Measurements from ENCODE around the gene SNX7.

Gene SNX7

GRCh38 chr1:98706173-98706843 is 44.8 kb downstream of the SNX7 start:
- no peak overlapping the region for H2BK15ac ChIP-seq (ENCODE audit: low read depth, poor library complexity, severe bottlenecking)
- no peaks in the 10 kb centered on the region for H3K4me1 ChIP-seq (ENCODE audit: control insufficient read depth, insufficient read depth, low read depth, low read length)
- H2BK12ac ChIP-seq (ENCODE audit: low read length in 2 of 2), result no peak overlapping the region
- H2BK5ac ChIP-seq (ENCODE audit: low read depth, low read length, poor library complexity, severe bottlenecking), result no peak overlapping the region
- H3K4me3 ChIP-seq (ENCODE audit: insufficient read depth in 1 of 2, low read depth in 1 of 2, low read length in 2 of 2), result no peak overlapping the region
- no peak overlapping the region for H3K27ac ChIP-seq (ENCODE audit: low read length, poor library complexity, severe bottlenecking)
- no peak overlapping the region for H4K91ac ChIP-seq (ENCODE audit: low read length)
- H2BK120ac ChIP-seq (ENCODE audit: low read depth, low read length), result no peak overlapping the region
- no peaks in the 10 kb centered on the region for H3K9me3 ChIP-seq (ENCODE audit: control insufficient read depth, low read length)
- H3K36me3 ChIP-seq (ENCODE audit: control insufficient read depth in 1 of 2, insufficient read depth in 2 of 2, low read depth in 1 of 2, low read length in 2 of 2), result peaks cover 0 to 36% of the 10 kb centered on the region in 2 experiments
- H3K4me2 ChIP-seq (ENCODE audit: low read length, poor library complexity, severe bottlenecking), result no peak overlapping the region
- no peak overlapping the region for H3K23ac ChIP-seq (ENCODE audit: low read length in 2 of 2)
- H3K27me3 ChIP-seq (ENCODE audit: control insufficient read depth in 1 of 2, insufficient read depth in 1 of 2, low read length in 2 of 2), result no peaks in the 10 kb centered on the region
- no peak overlapping the region for H3K14ac ChIP-seq (ENCODE audit: low read length in 2 of 2)
- H2AK5ac ChIP-seq (ENCODE audit: low read length, severe bottlenecking), result no peak overlapping the region
- no peak for DNase-seq
- WGBS, result 95% methylated on average over 4 of the region's 4 CpGs
- H3K18ac ChIP-seq (ENCODE audit: low read depth in 1 of 2, low read length in 2 of 2), result no peak overlapping the region
- H3K79me1 ChIP-seq (replicated peaks; ENCODE audit: low read length, poor library complexity, severe bottlenecking), result peaks cover 9% of the 10 kb centered on the region
- no peak overlapping the region for H2AFZ ChIP-seq (ENCODE audit: low read depth, low read length)
- H3K4ac ChIP-seq (ENCODE audit: low read depth in 1 of 2, low read length in 2 of 2), result no peak overlapping the region
- H4K8ac ChIP-seq (ENCODE audit: low read length), result no peak overlapping the region
- H3K9ac ChIP-seq (ENCODE audit: low read length), result no peak overlapping the region

- H3K4ac ChIP-seq (ENCODE audit: low read depth in 1 of 2, low read length in 2 of 2), result no peak overlapping the region
Measured at GRCh38 chr1:98707556-98707955, 46.0 kb downstream of the SNX7 start.

GRCh38 chr1:98709906-98710305 is 48.4 kb downstream of the SNX7 start:
- Histone ChIP-seq H3K27me3 (ENCODE audit: control insufficient read depth in 1 of 2, insufficient read depth in 1 of 2, low read length in 2 of 2) (no peaks in the 10 kb centered on the region), H3K4me3 (ENCODE audit: insufficient read depth in 1 of 2, low read depth in 1 of 2, low read length in 2 of 2) (no peak overlapping the region), H2AK5ac (ENCODE audit: low read length, severe bottlenecking) (no peak overlapping the region), H3K4me2 (ENCODE audit: low read length, poor library complexity, severe bottlenecking) (no peak overlapping the region), H2AFZ (ENCODE audit: low read depth, low read length) (no peak overlapping the region), H3K14ac (ENCODE audit: low read length in 2 of 2) (no peak overlapping the region), H3K23ac (ENCODE audit: low read length in 2 of 2) (no peak overlapping the region), H2BK5ac (ENCODE audit: low read depth, low read length, poor library complexity, severe bottlenecking) (no peak overlapping the region), H3K18ac (ENCODE audit: low read depth in 1 of 2, low read length in 2 of 2) (no peak overlapping the region), H3K36me3 (ENCODE audit: control insufficient read depth in 1 of 2, insufficient read depth in 2 of 2, low read depth in 1 of 2, low read length in 2 of 2) (peaks cover 3 to 56% of the 10 kb centered on the region in 2 experiments), H3K4me1 (ENCODE audit: control insufficient read depth, insufficient read depth, low read depth, low read length) (no peaks in the 10 kb centered on the region), H3K9me3 (ENCODE audit: control insufficient read depth, low read length) (peaks cover 7% of the 10 kb centered on the region), H3K9ac (ENCODE audit: low read length) (no peak overlapping the region), H2BK120ac (ENCODE audit: low read depth, low read length) (no peak overlapping the region), H4K91ac (ENCODE audit: low read length) (no peak overlapping the region), H3K27ac (ENCODE audit: low read length, poor library complexity, severe bottlenecking) (no peak overlapping the region), H2BK12ac (ENCODE audit: low read length in 2 of 2) (no peak overlapping the region), H3K79me1 (replicated peaks; ENCODE audit: low read length, poor library complexity, severe bottlenecking) (peaks cover 9% of the 10 kb centered on the region), H2BK15ac (ENCODE audit: low read depth, poor library complexity, severe bottlenecking) (no peak overlapping the region), H3K4ac (ENCODE audit: low read depth in 1 of 2, low read length in 2 of 2) (no peak overlapping the region), H4K8ac (ENCODE audit: low read length) (no peak overlapping the region)
- DNase-seq, result no peak
- 100% methylated on average over 3 of the region's 3 CpGs for WGBS

More at GRCh38 chr1:98707556-98707955, 46.0 kb downstream of the SNX7 start:
- Histone ChIP-seq H2BK120ac (ENCODE audit: low read depth, low read length) (no peak overlapping the region), H3K4me1 (ENCODE audit: control insufficient read depth, insufficient read depth, low read depth, low read length) (no peaks in the 10 kb centered on the region), H3K79me1 (replicated peaks; ENCODE audit: low read length, poor library complexity, severe bottlenecking) (peaks cover 9% of the 10 kb centered on the region), H2AFZ (ENCODE audit: low read depth, low read length) (no peak overlapping the region), H3K27me3 (ENCODE audit: control insufficient read depth in 1 of 2, insufficient read depth in 1 of 2, low read length in 2 of 2) (no peaks in the 10 kb centered on the region), H3K36me3 (ENCODE audit: control insufficient read depth in 1 of 2, insufficient read depth in 2 of 2, low read depth in 1 of 2, low read length in 2 of 2) (peaks cover under 1 to 48% of the 10 kb centered on the region in 2 experiments), H3K14ac (ENCODE audit: low read length in 2 of 2) (no peak overlapping the region), H2AK5ac (ENCODE audit: low read length, severe bottlenecking) (no peak overlapping the region), H2BK12ac (ENCODE audit: low read length in 2 of 2) (no peak overlapping the region), H2BK5ac (ENCODE audit: low read depth, low read length, poor library complexity, severe bottlenecking) (no peak overlapping the region), H3K23ac (ENCODE audit: low read length in 2 of 2) (no peak overlapping the region), H3K9me3 (ENCODE audit: control insufficient read depth, low read length) (peaks cover 7% of the 10 kb centered on the region), H3K9ac (ENCODE audit: low read length) (no peak overlapping the region), H4K91ac (ENCODE audit: low read length) (no peak overlapping the region), H3K4me3 (ENCODE audit: insufficient read depth in 1 of 2, low read depth in 1 of 2, low read length in 2 of 2) (no peak overlapping the region), H4K8ac (ENCODE audit: low read length) (no peak overlapping the region), H2BK15ac (ENCODE audit: low read depth, poor library complexity, severe bottlenecking) (no peak overlapping the region), H3K27ac (ENCODE audit: low read length, poor library complexity, severe bottlenecking) (no peak overlapping the region), H3K18ac (ENCODE audit: low read depth in 1 of 2, low read length in 2 of 2) (no peak overlapping the region), H3K4me2 (ENCODE audit: low read length, poor library complexity, severe bottlenecking) (no peak overlapping the region)
- no peak for DNase-seq

GRCh38 chr1:98723574-98723973 is 62.1 kb downstream of the SNX7 start:
- Histone ChIP-seq H3K4me1 (ENCODE audit: control insufficient read depth, insufficient read depth, low read depth, low read length) (no peaks in the 10 kb centered on the region), H3K79me1 (replicated peaks; ENCODE audit: low read length, poor library complexity, severe bottlenecking) (peaks cover 4% of the 10 kb centered on the region), H4K8ac (ENCODE audit: low read length) (no peak overlapping the region), H3K27ac (ENCODE audit: low read length, poor library complexity, severe bottlenecking) (no peak overlapping the region), H3K36me3 (ENCODE audit: control insufficient read depth in 1 of 2, insufficient read depth in 2 of 2, low read depth in 1 of 2, low read length in 2 of 2) (peaks cover 5 to 22% of the 10 kb centered on the region in 2 experiments), H3K4me2 (ENCODE audit: low read length, poor library complexity, severe bottlenecking) (no peak overlapping the region), H3K27me3 (ENCODE audit: control insufficient read depth in 1 of 2, insufficient read depth in 1 of 2, low read length in 2 of 2) (no peaks in the 10 kb centered on the region), H3K4ac (ENCODE audit: low read depth in 1 of 2, low read length in 2 of 2) (no peak overlapping the region), H3K9me3 (ENCODE audit: control insufficient read depth, low read length) (peaks cover 7% of the 10 kb centered on the region), H2AK5ac (ENCODE audit: low read length, severe bottlenecking) (no peak overlapping the region), H3K23ac (ENCODE audit: low read length in 2 of 2) (no peak overlapping the region), H3K14ac (ENCODE audit: low read length in 2 of 2) (no peak overlapping the region), H3K4me3 (ENCODE audit: insufficient read depth in 1 of 2, low read depth in 1 of 2, low read length in 2 of 2) (no peak overlapping the region), H4K91ac (ENCODE audit: low read length) (no peak overlapping the region), H2BK120ac (ENCODE audit: low read depth, low read length) (no peak overlapping the region), H3K9ac (ENCODE audit: low read length) (no peak overlapping the region), H3K18ac (ENCODE audit: low read depth in 1 of 2, low read length in 2 of 2) (no peak overlapping the region), H2AFZ (ENCODE audit: low read depth, low read length) (no peak overlapping the region), H2BK15ac (ENCODE audit: low read depth, poor library complexity, severe bottlenecking) (no peak overlapping the region), H2BK12ac (ENCODE audit: low read length in 2 of 2) (no peak overlapping the region), H2BK5ac (ENCODE audit: low read depth, low read length, poor library complexity, severe bottlenecking) (no peak overlapping the region)
- no peak for DNase-seq
- 75% methylated on average over 4 of the region's 8 CpGs for WGBS
